ENCODE measurements around the gene DGLUCY. TPM values are rescaled to one million over a fixed set of nuclear protein-coding genes. Genes with fewer than 3 reads are reported as not detected.

The DGLUCY gene
- total and polyA plus RNA-seq, 2 of the 13 experiments (the other 11 are each of a cell fraction or from before 2014, with no cell fraction given): 14.8 to 36.3 TPM

- no peak for TF ChIP-seq ATF7 (IDR thresholded peaks at IDR 0.05)
- no peak for TF ChIP-seq ATF7 (CRISPR knock-in tag; IDR thresholded peaks at IDR 0.05)
- no peak for TF ChIP-seq EHMT2 (IDR thresholded peaks at IDR 0.05; ENCODE audit: borderline replicate concordance, low read depth, low read length)
- TF ChIP-seq AKAP8 (CRISPR knock-in tag; IDR thresholded peaks at IDR 0.05): no peak
- no peak for TF ChIP-seq ZNF232 (CRISPR knock-in tag; IDR thresholded peaks at IDR 0.05; ENCODE audit: borderline replicate concordance)
- TF ChIP-seq ZNF124 (CRISPR knock-in tag; IDR thresholded peaks at IDR 0.05): peak; percentile 41; the same call in 1 of the 2 replicates
- TF ChIP-seq SNAI1 (CRISPR knock-in tag; IDR thresholded peaks at IDR 0.05; ENCODE audit: borderline replicate concordance): 0 out of 2 replicates have a peak, but pooled peaks have one; percentile 54
- no peak for TF ChIP-seq NAIF1 (CRISPR knock-in tag; IDR thresholded peaks at IDR 0.05; ENCODE audit: borderline replicate concordance)
- peak; percentile 80 for TF ChIP-seq GZF1 (CRISPR knock-in tag; IDR thresholded peaks at IDR 0.05)
- no peak for TF ChIP-seq ZNF225 (CRISPR knock-in tag; IDR thresholded peaks at IDR 0.05)
- no peak for TF ChIP-seq MTERF4 (CRISPR knock-in tag; IDR thresholded peaks at IDR 0.05)
- no peak for TF ChIP-seq NR2F1 (CRISPR knock-in tag; IDR thresholded peaks at IDR 0.05)
- no peak for TF ChIP-seq ZNF75D (CRISPR knock-in tag; IDR thresholded peaks at IDR 0.05; ENCODE audit: borderline replicate concordance)
- TF ChIP-seq PRMT3 (CRISPR knock-in tag; IDR thresholded peaks at IDR 0.05; ENCODE audit: borderline replicate concordance, low read depth): no peak
- TF ChIP-seq ZMYM3 (CRISPR knock-in tag; IDR thresholded peaks at IDR 0.05): peak; percentile 68; the same call in 1 of the 2 replicates
- no peak for TF ChIP-seq ZBTB3 (CRISPR knock-in tag; IDR thresholded peaks at IDR 0.05; ENCODE audit: borderline replicate concordance, low read depth)
- TF ChIP-seq ARID2 (CRISPR knock-in tag; IDR thresholded peaks at IDR 0.05; ENCODE audit: borderline replicate concordance): peak; percentile 23; the same call in 1 of the 2 replicates
- TF ChIP-seq ZNF589 (CRISPR knock-in tag; conservative IDR thresholded peaks at IDR 0.05): no peak
- TF ChIP-seq BRF2 (CRISPR knock-in tag; IDR thresholded peaks at IDR 0.05): peak; percentile 54; the same call in 1 of the 2 replicates
- no peak for TF ChIP-seq HMG20A (CRISPR knock-in tag; IDR thresholded peaks at IDR 0.05; ENCODE audit: borderline replicate concordance)
- no peak for TF ChIP-seq ZNF724P (CRISPR knock-in tag; IDR thresholded peaks at IDR 0.05; ENCODE audit: borderline replicate concordance)
- TF ChIP-seq ZNF563 (CRISPR knock-in tag; IDR thresholded peaks at IDR 0.05): 0 out of 2 replicates have a peak, but pooled peaks have one; percentile 21
- TF ChIP-seq, protein P1, sequence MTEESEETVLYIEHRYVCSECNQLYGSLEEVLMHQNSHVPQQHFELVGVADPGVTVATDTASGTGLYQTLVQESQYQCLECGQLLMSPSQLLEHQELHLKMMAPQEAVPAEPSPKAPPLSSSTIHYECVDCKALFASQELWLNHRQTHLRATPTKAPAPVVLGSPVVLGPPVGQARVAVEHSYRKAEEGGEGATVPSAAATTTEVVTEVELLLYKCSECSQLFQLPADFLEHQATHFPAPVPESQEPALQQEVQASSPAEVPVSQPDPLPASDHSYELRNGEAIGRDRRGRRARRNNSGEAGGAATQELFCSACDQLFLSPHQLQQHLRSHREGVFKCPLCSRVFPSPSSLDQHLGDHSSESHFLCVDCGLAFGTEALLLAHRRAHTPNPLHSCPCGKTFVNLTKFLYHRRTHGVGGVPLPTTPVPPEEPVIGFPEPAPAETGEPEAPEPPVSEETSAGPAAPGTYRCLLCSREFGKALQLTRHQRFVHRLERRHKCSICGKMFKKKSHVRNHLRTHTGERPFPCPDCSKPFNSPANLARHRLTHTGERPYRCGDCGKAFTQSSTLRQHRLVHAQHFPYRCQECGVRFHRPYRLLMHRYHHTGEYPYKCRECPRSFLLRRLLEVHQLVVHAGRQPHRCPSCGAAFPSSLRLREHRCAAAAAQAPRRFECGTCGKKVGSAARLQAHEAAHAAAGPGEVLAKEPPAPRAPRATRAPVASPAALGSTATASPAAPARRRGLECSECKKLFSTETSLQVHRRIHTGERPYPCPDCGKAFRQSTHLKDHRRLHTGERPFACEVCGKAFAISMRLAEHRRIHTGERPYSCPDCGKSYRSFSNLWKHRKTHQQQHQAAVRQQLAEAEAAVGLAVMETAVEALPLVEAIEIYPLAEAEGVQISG (CRISPR knock-in tag; IDR thresholded peaks at IDR 0.05): peak; percentile 18; the same call in 1 of the 2 replicates
- peak; percentile 43; the same call in 1 of the 2 replicates for TF ChIP-seq PITX1 (CRISPR knock-in tag; IDR thresholded peaks at IDR 0.05)
- no peak for TF ChIP-seq RAD21 (CRISPR knock-in tag; IDR thresholded peaks at IDR 0.05)
- no peak for TF ChIP-seq MATR3 (CRISPR knock-in tag; IDR thresholded peaks at IDR 0.05)
- no peak for TF ChIP-seq GFI1 (CRISPR knock-in tag; IDR thresholded peaks at IDR 0.05; ENCODE audit: borderline replicate concordance)
- TF ChIP-seq, protein P2, sequence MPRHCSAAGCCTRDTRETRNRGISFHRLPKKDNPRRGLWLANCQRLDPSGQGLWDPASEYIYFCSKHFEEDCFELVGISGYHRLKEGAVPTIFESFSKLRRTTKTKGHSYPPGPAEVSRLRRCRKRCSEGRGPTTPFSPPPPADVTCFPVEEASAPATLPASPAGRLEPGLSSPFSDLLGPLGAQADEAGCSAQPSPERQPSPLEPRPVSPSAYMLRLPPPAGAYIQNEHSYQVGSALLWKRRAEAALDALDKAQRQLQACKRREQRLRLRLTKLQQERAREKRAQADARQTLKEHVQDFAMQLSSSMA (CRISPR knock-in tag; IDR thresholded peaks at IDR 0.05): no peak
These were observed at the start of gene DGLUCY (continued) for GRCh38 chr14:91113829-91114078.

Data from HepG2 (cell line).